Upper lobe of left lung (tissue), 6 donors: ENCODE data around the gene CES4A. TPM values are rescaled to one million over a fixed set of nuclear protein-coding genes. Genes with fewer than 3 reads are reported as not detected.
"Not testable (repeated sequence)": the region's sequence is repeated elsewhere in the genome, so short reads cannot be mapped to it uniquely, and the experiment has no call there.

Experiments used
- ATAC-seq, 2 donors: fragments of 200-7000 bp; cut with Tn5 transposase; one replicate each; pipeline ENCODE4 v1.9.1; 2022; ENCODE audit warnings: mild to moderate bottlenecking in 2 of 2, moderate library complexity in 2 of 2; ENCODE audit not compliant: low FRiP score in 2 of 2
- DNase-seq, 2 donors: peaks; one replicate each; pipeline ENCODE4 v3.0.0-alpha.2; 2019 to 2020
- H3K27ac ChIP-seq, 4 donors: fragments of 200-600 bp; sonication (generic); one replicate each; pipeline ENCODE4 v1.5.1; 2016 to 2019
- H3K27me3 ChIP-seq, 4 donors: fragments of 200-600 bp; sonication (generic); one replicate each; pipeline ENCODE4 v1.5.1; 2017 to 2019
- H3K36me3 ChIP-seq, 4 donors: fragments of 200-600 bp; sonication (generic); one replicate each; pipeline ENCODE4 v1.5.1; 2016 to 2019
- H3K4me1 ChIP-seq, 4 donors: fragments of 200-600 bp; sonication (generic); one replicate each; pipeline ENCODE4 v1.5.1; 2018 to 2019
- H3K4me3 ChIP-seq, 4 donors: fragments of 200-600 bp; sonication (generic); one replicate each; pipeline ENCODE4 v1.5.1; 2017 to 2019; ENCODE audit warnings: mild to moderate bottlenecking in 2 of 4, moderate library complexity in 1 of 4
- H3K9me3 ChIP-seq, 4 donors: fragments of 200-600 bp; sonication (generic); one replicate each; pipeline ENCODE4 v1.5.1; 2018 to 2019
- EP300 ChIP-seq, 4 donors: sonication (generic); formaldehyde crosslinking; IDR thresholded peaks; one replicate each; pipeline ENCODE4 v1.5.1; 2017; ENCODE audit warnings: antibody characterized with exemption in 4 of 4, control low read depth in 2 of 4
- POLR2A ChIP-seq, 4 donors: fragments of 450-650 bp; IDR thresholded peaks; one replicate each; pipeline ENCODE4 v1.5.1; 2016 to 2017; ENCODE audit warnings: antibody characterized with exemption in 4 of 4, mild to moderate bottlenecking in 2 of 4
- POLR2AphosphoS5 ChIP-seq, 2 donors: sonication (generic); formaldehyde crosslinking; IDR thresholded peaks; one replicate each; pipeline ENCODE4 v1.5.1; 2017; ENCODE audit warnings: antibody characterized with exemption in 2 of 2
- WGBS, 2 donors: methylation state at CpG; one replicate each; pipeline ENCODE4 v1.1.5; 2017 to 2018; 5-methylcytosine and 5-hydroxymethylcytosine counted together
- total RNA-seq, 6 donors: library from RNA; depleted of rRNA in 4 of 6; stranded (reverse); fragments of >200 nt in 4 of 6; gene quantifications; one replicate each; pipeline versions ENCODE4 v1.1.0 to v1.2.1, GENCODE V29; 2016 to 2021
- TF ChIP-seq, protein P1 (sequence below), 6 experiments: fragments of 450-650 bp in 4 of 6; fragments of 200-600 bp in 2 of 6; sonication (generic) in 2 of 6; IDR thresholded peaks; one replicate each; pipeline ENCODE4 v1.5.1; 2016 to 2019; ENCODE audit warnings: antibody characterized with exemption in 6 of 6
- donor health status: DM: no; HTN: no; CAD: no; lungs with moderate emphysema.
- donor health status: DM: no; HTN: yes; CAD: no; lungs with severe emphysema.

The CES4A gene
- total RNA-seq, 6 donors from 2014 or later: 9.9 to 39.7 (median 20.2) TPM

DNA sequence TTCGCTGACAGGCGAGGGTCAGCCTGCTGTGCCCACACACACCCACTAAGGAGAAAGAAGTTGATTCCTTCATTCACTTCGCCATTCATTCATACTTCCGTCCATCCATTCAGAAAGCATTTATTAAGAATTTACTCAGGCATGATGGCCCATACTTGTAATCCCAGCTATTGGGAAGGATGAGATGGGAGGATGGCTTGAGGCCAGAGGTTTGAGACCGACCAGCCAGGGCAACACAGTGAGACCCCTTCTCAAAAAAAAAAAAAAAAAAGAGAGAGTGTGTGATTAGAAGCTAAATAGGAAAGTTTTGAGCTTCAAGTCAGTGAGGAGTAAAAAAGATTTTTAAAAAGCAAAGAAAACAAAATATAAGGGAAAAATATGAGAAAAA is 44.3 kb upstream of the CES4A start:
- Histone ChIP-seq H3K36me3 (peaks cover 18 to 51% (median 46%) of the 10 kb centered on the region in 4 donors), H3K4me1 (peaks cover 12 to 18% (median 16%) of the 10 kb centered on the region in 4 donors), H3K27me3 (peaks cover 0 to 3% (median 0%) of the 10 kb centered on the region in 4 donors), H3K9me3 (no peaks in the 10 kb centered on the region), H3K27ac (no peak overlapping the region), H3K4me3 (no peak overlapping the region)
- no peak for TF ChIP-seq POLR2AphosphoS5 (IDR thresholded peaks at IDR 0.05)
- no peak for TF ChIP-seq EP300 (IDR thresholded peaks at IDR 0.05)
- TF ChIP-seq, protein P1, sequence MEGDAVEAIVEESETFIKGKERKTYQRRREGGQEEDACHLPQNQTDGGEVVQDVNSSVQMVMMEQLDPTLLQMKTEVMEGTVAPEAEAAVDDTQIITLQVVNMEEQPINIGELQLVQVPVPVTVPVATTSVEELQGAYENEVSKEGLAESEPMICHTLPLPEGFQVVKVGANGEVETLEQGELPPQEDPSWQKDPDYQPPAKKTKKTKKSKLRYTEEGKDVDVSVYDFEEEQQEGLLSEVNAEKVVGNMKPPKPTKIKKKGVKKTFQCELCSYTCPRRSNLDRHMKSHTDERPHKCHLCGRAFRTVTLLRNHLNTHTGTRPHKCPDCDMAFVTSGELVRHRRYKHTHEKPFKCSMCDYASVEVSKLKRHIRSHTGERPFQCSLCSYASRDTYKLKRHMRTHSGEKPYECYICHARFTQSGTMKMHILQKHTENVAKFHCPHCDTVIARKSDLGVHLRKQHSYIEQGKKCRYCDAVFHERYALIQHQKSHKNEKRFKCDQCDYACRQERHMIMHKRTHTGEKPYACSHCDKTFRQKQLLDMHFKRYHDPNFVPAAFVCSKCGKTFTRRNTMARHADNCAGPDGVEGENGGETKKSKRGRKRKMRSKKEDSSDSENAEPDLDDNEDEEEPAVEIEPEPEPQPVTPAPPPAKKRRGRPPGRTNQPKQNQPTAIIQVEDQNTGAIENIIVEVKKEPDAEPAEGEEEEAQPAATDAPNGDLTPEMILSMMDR (IDR thresholded peaks at IDR 0.05): no peak
- no peak for TF ChIP-seq POLR2A (IDR thresholded peaks at IDR 0.05)
- ATAC-seq (no peak), DNase-seq (no peak)
- WGBS, 2 donors: 90 to 99% methylated on average over 5 of the region's 5 CpGs

- not testable (repeated sequence) for H3K9me3 ChIP-seq, H3K27me3 ChIP-seq, H3K27ac ChIP-seq, DNase-seq, H3K4me3 ChIP-seq, ATAC-seq
- Histone ChIP-seq H3K4me1 (peaks cover 14 to 19% (median 17%) of the 10 kb centered on the region in 4 donors), H3K36me3 (peaks cover 18 to 42% (median 39%) of the 10 kb centered on the region in 4 donors)
- TF ChIP-seq POLR2A (IDR thresholded peaks at IDR 0.05): peak in 1 of 4 donors; percentile 14
- WGBS, 2 donors: 83 to 92% methylated on average over 9 of the region's 9 CpGs
These were observed 43.4 kb upstream of the CES4A start for GRCh38 chr16:66944971-66945370.

DNA sequence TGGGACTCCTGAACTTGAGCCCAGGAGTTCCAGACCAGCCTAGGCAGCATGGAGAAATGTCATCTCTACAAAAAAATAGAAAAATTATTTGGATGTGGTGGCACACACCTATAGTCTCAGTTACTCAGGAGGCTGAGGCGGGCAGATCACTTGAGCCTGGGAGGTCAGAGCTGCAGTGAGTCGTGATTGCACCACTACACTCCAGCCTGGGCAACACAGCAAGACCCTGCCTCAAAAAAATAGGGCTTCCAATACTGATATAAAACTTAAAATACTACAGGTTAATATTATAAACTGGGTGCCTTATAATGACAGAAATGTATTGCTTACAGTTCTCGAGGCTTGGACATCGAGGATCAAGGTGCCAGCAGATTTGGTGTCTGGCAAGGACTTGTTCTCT is 42.5 kb upstream of the CES4A start:
- Histone ChIP-seq H3K36me3 (peaks cover 11 to 32% (median 30%) of the 10 kb centered on the region in 4 donors), H3K27ac (no peak overlapping the region), H3K4me1 (peaks cover 14 to 19% (median 17%) of the 10 kb centered on the region in 4 donors), H3K27me3 (peaks cover 0 to 7% (median 0%) of the 10 kb centered on the region in 4 donors), H3K4me3 (no peak overlapping the region), H3K9me3 (no peaks in the 10 kb centered on the region)
- ATAC-seq (no peak), DNase-seq (no peak)
- WGBS, 2 donors: 75 to 79% methylated on average over 4 of the region's 4 CpGs
- TF ChIP-seq, protein P1 (IDR thresholded peaks at IDR 0.05): no peak
- TF ChIP-seq EP300 (IDR thresholded peaks at IDR 0.05): no peak
- no peak for TF ChIP-seq POLR2A (IDR thresholded peaks at IDR 0.05)
- TF ChIP-seq POLR2AphosphoS5 (IDR thresholded peaks at IDR 0.05): no peak

GRCh38 chr16:66946541-66946940 is 41.8 kb upstream of the CES4A start:
- no peak for ATAC-seq
- H3K4me1 ChIP-seq: peaks cover 14 to 19% (median 17%) of the 10 kb centered on the region in 4 donors
- WGBS, 2 donors: 79 to 86% methylated on average over 7 of the region's 7 CpGs
- no peak overlapping the region for H3K27ac ChIP-seq
- no peak for DNase-seq
- no peak overlapping the region for H3K4me3 ChIP-seq
- peaks cover 5 to 26% (median 24%) of the 10 kb centered on the region in 4 donors for H3K36me3 ChIP-seq
- no peaks in the 10 kb centered on the region for H3K9me3 ChIP-seq
- peaks cover 0 to 7% (median 0%) of the 10 kb centered on the region in 4 donors for H3K27me3 ChIP-seq
- TF ChIP-seq, protein P1 (IDR thresholded peaks at IDR 0.05): no peak

GRCh38 chr16:66946974-66947301 is 41.5 kb upstream of the CES4A start:
- Histone ChIP-seq H3K36me3 (peaks cover 4 to 22% (median 20%) of the 10 kb centered on the region in 4 donors), H3K27me3 (peaks cover 0 to 7% (median 0%) of the 10 kb centered on the region in 4 donors), H3K4me1 (peaks cover 14 to 19% (median 17%) of the 10 kb centered on the region in 4 donors), H3K9me3 (no peaks in the 10 kb centered on the region), H3K4me3 (no peak overlapping the region), H3K27ac (no peak overlapping the region)
- DNase-seq (no peak), ATAC-seq (no peak)
- TF ChIP-seq POLR2A (IDR thresholded peaks at IDR 0.05) (no peak), EP300 (IDR thresholded peaks at IDR 0.05) (no peak), POLR2AphosphoS5 (IDR thresholded peaks at IDR 0.05) (no peak)
- TF ChIP-seq, protein P1 (IDR thresholded peaks at IDR 0.05): no peak
- 29 to 33% methylated on average over 5 of the region's 5 CpGs for WGBS, 2 donors
